Psoas muscle (tissue), 8 donors: ENCODE data around the gene SLC17A6. TPM values are rescaled to one million over a fixed set of nuclear protein-coding genes. Genes with fewer than 3 reads are reported as not detected.

Source experiments
- ATAC-seq, 4 donors: fragments of 200-7000 bp; cut with Tn5 transposase; one replicate each; pipeline ENCODE4 v1.9.1; 2020; ENCODE audit warnings: moderate library complexity in 3 of 4, mild to moderate bottlenecking in 2 of 4
- DNase-seq, 2 donors: peaks; one replicate each; pipeline ENCODE4 v3.0.0-alpha.2; 2020
- H3K27ac ChIP-seq: fragments of 200-600 bp; one replicate; pipeline ENCODE4 v1.8.0; 2022
- H3K27me3 ChIP-seq, 3 donors: fragments of 200-600 bp in 1 of 3; one replicate each; pipeline versions ENCODE4 v1.6.1 to v1.8.0; 2013 to 2022; ENCODE audit warnings: low read length in 2 of 3, mild to moderate bottlenecking in 2 of 3, moderate library complexity in 1 of 3; ENCODE audit not compliant: insufficient read depth in 3 of 3
- H3K36me3 ChIP-seq, 2 donors: fragments of 200-600 bp in 1 of 2; one replicate each; pipeline versions ENCODE4 v1.6.1 to v1.8.0; 2013 to 2022; ENCODE audit warnings: low read depth in 1 of 2, mild to moderate bottlenecking in 1 of 2, moderate library complexity in 1 of 2; ENCODE audit not compliant: insufficient read depth in 1 of 2
- H3K4me1 ChIP-seq: fragments of 200-600 bp; one replicate; pipeline ENCODE4 v1.8.0; 2022
- H3K4me3 ChIP-seq: fragments of 200-600 bp; one replicate; pipeline ENCODE4 v1.8.0; 2022; ENCODE audit warnings: mild to moderate bottlenecking
- H3K9me3 ChIP-seq: fragments of 200-600 bp; one replicate; pipeline ENCODE4 v1.8.0; 2022
- WGBS, 3 donors: extraction: QIAGEN DNeasy Blood & Tissue Kit; methylation state at CpG; one replicate each; pipeline versions ENCODE4 v1.1.6 to v1.1.7; 2013; 5-methylcytosine and 5-hydroxymethylcytosine counted together
- intact Hi-C, 2 donors: fragments of 100-400 bp; cut with DNase I; formaldehyde crosslinking; loops; one replicate each; pipeline versions ENCODE4 v1.11.0 to v1.14.2; 2022
- polyA plus RNA-seq, 3 donors: library from polyadenylated mRNA; stranded (reverse); fragments of 200-250 nt; gene quantifications; one replicate each; pipeline ENCODE4 v1.2.3, GENCODE V29; 2013
- total RNA-seq, 4 donors: library from RNA; stranded (reverse); fragmentation: NEBNext Ultra II Directional in 2 of 4; extraction: Animal tissue kit (Norgen Biotek cat#: 25700) in 2 of 4; gene quantifications; one replicate each; pipeline versions ENCODE4 v1.2.1 to v1.2.4, GENCODE V29; 2021 to 2023
- TF ChIP-seq, protein P1 (sequence below): fragments of 200-600 bp; IDR thresholded peaks from one replicate; pipeline ENCODE4 v1.8.0; 2022; ENCODE audit warnings: antibody characterized with exemption
- donor health status: healthy with polysubstance abuse.
- donor health status: DM: no; HTN: no; CAD: no; lungs with moderate emphysema.
- donor health status: Bipolar disorder and iron deficiency.
- donor health status: healthy.
- donor health status: DM: yes; HTN: yes; CAD: no.
- donor health status: DM: no; HTN: no; CAD: no.
- donor health status: DM: no; HTN: no; CAD: no.
- donor health status: DM: yes; HTN: yes; CAD: no.

Gene SLC17A6
- total and polyA plus RNA-seq, 7 donors: not detected

DNA sequence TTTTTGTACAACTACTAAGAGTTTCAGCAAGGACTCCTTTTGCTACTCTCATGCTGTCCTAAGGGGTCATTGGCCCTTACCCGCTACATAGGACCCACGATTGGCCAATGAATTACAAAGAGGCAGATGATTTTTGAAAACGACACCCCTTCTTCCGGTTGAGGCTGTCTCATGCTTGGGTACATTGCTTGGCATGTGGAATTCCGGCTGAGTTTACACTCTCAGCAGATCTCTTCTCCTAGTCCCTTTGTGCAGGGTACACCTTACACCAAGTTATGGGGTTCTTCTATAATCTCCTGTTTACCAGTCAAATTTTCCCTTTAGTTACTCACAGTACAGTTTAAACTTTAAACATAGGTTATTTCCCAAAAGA is 52.1 kb downstream of the SLC17A6 start:
- peaks cover 20% of the 10 kb centered on the region for H3K4me1 ChIP-seq
- no peak overlapping the region for H3K4me3 ChIP-seq
- no peaks in the 10 kb centered on the region for H3K9me3 ChIP-seq
- peak in 3 of 4 donors; percentile 17 to 66 (median 56) for ATAC-seq
- intact Hi-C loops: no loop called here
- H3K27ac ChIP-seq: peak overlapping the region; percentile 73
- no peaks in the 10 kb centered on the region for H3K36me3 ChIP-seq
- H3K27me3 ChIP-seq: no peaks in the 10 kb centered on the region
- TF ChIP-seq, protein P1, sequence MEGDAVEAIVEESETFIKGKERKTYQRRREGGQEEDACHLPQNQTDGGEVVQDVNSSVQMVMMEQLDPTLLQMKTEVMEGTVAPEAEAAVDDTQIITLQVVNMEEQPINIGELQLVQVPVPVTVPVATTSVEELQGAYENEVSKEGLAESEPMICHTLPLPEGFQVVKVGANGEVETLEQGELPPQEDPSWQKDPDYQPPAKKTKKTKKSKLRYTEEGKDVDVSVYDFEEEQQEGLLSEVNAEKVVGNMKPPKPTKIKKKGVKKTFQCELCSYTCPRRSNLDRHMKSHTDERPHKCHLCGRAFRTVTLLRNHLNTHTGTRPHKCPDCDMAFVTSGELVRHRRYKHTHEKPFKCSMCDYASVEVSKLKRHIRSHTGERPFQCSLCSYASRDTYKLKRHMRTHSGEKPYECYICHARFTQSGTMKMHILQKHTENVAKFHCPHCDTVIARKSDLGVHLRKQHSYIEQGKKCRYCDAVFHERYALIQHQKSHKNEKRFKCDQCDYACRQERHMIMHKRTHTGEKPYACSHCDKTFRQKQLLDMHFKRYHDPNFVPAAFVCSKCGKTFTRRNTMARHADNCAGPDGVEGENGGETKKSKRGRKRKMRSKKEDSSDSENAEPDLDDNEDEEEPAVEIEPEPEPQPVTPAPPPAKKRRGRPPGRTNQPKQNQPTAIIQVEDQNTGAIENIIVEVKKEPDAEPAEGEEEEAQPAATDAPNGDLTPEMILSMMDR: no peak
- DNase-seq: no peak
- WGBS, 3 donors: 50 to 68% (median 59%) methylated on average over 5 of the region's 5 CpGs

DNA sequence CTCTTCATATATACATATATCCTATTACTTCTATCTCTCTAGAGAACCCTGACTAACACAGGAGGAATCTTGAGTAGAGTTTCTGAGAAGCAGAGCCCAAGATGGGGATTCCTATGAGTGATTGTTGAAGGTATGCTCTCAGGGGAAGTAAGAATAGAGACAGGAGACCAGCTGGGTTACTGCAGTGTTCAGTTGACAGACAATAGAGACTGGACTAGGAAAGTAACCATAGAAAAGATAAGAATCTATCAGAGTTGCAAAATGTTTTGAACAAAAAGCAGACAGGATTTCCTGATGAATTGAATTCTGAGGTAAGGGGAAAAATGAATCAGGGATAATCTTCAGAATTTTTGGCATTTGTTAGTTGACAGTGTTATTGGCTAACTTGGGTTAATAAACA is 54.4 kb downstream of the SLC17A6 start:
- TF ChIP-seq, protein P1: no peak
- no peaks in the 10 kb centered on the region for H3K36me3 ChIP-seq
- no peak for DNase-seq
- H3K4me3 ChIP-seq: no peak overlapping the region
- intact Hi-C loops: no loop called here
- no peaks in the 10 kb centered on the region for H3K27me3 ChIP-seq
- H3K27ac ChIP-seq: no peak overlapping the region
- peaks cover 20% of the 10 kb centered on the region for H3K4me1 ChIP-seq
- no peak for ATAC-seq
- no peaks in the 10 kb centered on the region for H3K9me3 ChIP-seq

DNA sequence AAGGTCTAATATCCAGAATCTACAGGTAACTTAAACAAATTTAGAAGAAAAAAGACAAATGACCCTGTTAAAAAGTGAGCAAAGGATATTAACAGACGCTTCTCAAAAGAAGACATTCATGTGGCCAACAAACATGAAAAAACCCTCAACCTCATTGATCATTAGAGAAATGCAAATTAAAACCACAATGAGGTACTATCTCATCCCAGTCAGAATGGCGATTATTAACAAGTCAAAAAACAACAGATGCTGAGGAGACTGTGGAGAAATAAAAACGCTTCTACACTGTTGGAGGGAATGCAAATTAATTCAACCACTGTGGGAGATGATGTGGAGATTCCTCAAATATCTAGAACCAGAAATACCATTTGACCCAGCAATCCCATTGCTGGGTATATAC is 67.2 kb downstream of the SLC17A6 start:
- 70 to 76% (median 76%) methylated on average over 3 of the region's 3 CpGs for WGBS, 3 donors
- H3K27me3 ChIP-seq: peaks cover 0 to 3% (median 0%) of the 10 kb centered on the region in 3 donors
- H3K4me1 ChIP-seq: no peaks in the 10 kb centered on the region
- H3K36me3 ChIP-seq: no peaks in the 10 kb centered on the region
- ATAC-seq (no peak), DNase-seq (no peak)
- H3K4me3 ChIP-seq: no peak overlapping the region
- H3K27ac ChIP-seq: no peak overlapping the region
- intact Hi-C loops: no loop called here
- no peaks in the 10 kb centered on the region for H3K9me3 ChIP-seq
- TF ChIP-seq, protein P1: no peak

DNA sequence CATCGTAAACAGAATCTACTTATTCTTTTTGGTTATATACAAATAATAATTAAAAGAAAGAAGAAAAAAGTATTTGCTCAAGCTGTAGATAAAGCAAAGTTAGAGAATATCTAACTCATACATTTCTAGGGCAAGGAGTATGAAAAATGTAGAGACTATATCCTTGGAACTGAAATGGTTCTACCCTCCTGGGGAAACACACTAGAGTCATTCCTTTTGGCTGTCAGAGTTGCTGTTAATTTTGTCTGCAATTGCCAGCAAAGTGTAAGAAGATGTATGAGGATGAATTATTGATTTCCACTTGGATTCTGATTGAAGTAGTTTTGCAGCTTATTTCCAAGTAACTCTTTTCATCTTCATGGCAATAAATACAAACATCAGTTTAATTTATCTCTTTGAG is 69.1 kb downstream of the SLC17A6 start:
- H3K9me3 ChIP-seq: no peaks in the 10 kb centered on the region
- H3K4me3 ChIP-seq: no peak overlapping the region
- intact Hi-C loops: no loop called here
- 97 to 100% (median 97%) methylated on average over 1 of the region's 1 CpG for WGBS, 3 donors
- no peaks in the 10 kb centered on the region for H3K4me1 ChIP-seq
- peaks cover 0 to 3% (median 0%) of the 10 kb centered on the region in 3 donors for H3K27me3 ChIP-seq
- H3K27ac ChIP-seq: no peak overlapping the region
- DNase-seq (no peak), ATAC-seq (no peak)
- no peaks in the 10 kb centered on the region for H3K36me3 ChIP-seq
- TF ChIP-seq, protein P1: no peak

DNA sequence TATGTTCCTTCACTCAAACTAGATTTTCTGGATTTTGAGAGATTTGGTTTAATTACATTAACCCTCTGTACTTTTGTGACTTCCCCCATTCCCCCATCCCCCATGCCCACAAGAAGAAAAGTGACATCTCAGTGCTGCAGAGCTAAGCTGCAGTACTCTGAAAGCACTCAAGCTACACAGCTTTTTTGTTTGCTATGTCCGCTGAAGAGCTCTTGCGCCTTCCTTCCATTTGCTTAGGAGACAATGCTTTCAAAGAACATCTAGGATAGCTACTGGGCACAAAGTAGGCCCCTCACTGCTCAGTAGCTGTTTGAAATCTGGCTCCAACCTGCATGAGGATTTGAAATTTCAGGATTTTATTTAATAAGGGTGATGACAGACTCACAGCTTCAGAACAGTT is 69.7 kb downstream of the SLC17A6 start:
- intact Hi-C loops: no loop called here
- H3K27ac ChIP-seq: no peak overlapping the region
- no peaks in the 10 kb centered on the region for H3K9me3 ChIP-seq
- WGBS, 3 donors: 74 to 83% (median 75%) methylated on average over 2 of the region's 2 CpGs
- ATAC-seq (no peak), DNase-seq (no peak)
- H3K27me3 ChIP-seq: peaks cover 0 to 3% (median 0%) of the 10 kb centered on the region in 3 donors
- no peaks in the 10 kb centered on the region for H3K4me1 ChIP-seq
- no peak overlapping the region for H3K4me3 ChIP-seq
- no peaks in the 10 kb centered on the region for H3K36me3 ChIP-seq
- TF ChIP-seq, protein P1: no peak
